Fibroblast of skin of abdomen (primary cell): Measurements from ENCODE around the gene ARID2.

ENCODE experiments used
- DNase-seq: peaks from one replicate; pipeline ENCODE4 v3.0.0-alpha.2; 2013

ARID2 gene

DNA sequence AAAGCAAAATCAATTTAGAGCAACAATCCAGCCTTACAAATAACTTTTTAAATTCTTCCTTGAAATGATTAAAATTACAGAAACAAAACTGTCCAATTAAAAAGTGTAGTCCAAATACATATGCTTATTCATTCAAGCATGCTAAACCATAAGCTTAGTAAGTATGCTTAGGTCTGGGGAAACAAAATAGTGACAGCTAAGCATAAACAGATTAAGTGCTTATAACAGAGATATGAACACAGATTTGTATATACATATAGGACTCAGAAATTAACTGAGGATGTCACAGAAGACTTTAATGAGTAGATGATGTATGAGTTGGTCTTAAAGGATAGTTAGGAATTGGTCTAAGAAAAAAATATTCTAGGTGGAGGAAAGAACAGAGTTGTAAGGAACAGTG lies 219.0 kb downstream of the ARID2 start:
- DNase-seq = no peak
